NCI-H1694 treated with DMSO at 0.1 percent for 48 hours (cell line): ENCODE measurements around the gene ZNF223.

ENCODE experiments used
- DNase-seq: peaks from one replicate; lab custom pipeline; 2025; lab: John Stamatoyannopoulos, UW

The ZNF223 gene

DNA sequence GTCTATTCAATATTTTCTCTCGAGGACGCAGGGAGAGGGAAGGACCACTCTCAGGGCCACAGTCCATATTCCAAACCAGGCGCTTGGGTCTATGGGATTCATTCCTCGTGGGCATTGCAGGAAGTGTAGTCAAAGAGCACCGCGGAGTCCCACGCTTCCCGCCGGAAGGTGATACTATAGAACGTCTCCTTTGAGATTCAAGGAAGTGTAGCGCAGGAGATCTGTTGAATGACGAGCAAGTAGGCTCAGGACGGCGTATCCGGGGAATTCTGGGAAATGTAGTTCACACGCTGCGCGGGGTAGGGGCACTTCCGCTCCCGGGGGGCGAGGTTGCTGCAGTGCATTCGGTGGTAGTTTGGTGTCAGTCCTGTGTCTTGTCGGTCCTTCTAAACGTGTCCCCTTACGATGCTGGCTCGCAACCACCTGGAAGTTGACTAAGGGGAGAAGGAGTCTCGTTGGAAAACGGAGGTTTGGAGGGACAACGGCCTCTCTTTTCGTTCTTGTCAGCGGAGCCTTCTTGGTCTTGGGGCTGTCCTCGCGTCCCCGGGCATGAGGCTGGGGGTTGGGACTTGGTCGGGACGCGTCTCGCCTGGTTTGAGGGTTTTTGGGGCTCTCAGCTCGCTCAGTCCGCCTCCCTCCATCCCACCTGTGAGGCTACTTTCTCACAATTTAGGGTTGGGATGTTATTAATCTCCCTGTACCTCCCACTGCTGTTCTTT lies 20.1 kb downstream of the ZNF223 start, which contains the start of gene ZNF284:
Gene ZNF284 (plus strand): TSS at position 336 of the 719 bp plus-strand sequence. CDS start 4,231 bp downstream, outside the sequence.
- DNase-seq: peak; percentile 80

DNA sequence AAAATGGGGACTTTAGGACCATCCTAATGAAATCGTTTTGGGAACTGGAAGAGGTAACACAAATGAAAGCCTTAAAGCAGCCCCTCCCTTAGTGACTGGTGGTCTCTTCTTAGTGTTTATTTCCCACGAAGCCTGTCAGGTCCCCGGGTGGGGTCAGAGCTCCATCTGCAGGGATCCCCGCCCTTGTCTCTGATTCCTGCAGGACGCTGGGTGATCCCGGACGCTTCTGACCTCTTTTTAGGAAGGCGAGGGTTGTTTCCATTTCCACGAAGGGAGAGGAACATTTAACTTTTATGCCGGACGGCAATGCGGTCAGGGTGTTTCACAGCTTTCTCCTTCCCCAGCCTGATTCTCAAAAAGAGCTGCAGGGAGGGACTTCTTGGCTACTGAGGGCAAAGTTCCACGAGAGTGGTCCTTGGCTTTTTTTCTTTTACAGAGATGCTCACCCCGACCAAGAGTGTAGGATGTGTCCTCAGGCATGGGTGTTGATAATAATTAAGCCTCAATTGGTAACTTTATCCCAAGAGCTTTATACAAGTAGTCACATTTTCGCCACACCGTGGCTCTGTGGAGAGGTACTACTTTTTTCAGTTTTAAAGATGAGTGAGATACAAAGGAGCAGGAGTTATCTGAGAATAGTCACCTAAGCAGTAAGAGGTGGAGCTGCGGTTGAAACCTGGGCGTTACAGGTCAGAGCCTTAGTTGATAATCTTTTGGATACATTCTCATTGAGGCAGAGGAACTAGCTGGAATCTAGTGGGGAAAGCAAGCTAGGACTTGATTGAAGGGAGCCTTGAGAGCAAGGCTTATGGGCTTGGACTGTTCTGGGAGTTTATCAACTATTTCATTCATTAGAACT lies 20.9 kb downstream of the ZNF223 start:
- no peak for DNase-seq

DNA sequence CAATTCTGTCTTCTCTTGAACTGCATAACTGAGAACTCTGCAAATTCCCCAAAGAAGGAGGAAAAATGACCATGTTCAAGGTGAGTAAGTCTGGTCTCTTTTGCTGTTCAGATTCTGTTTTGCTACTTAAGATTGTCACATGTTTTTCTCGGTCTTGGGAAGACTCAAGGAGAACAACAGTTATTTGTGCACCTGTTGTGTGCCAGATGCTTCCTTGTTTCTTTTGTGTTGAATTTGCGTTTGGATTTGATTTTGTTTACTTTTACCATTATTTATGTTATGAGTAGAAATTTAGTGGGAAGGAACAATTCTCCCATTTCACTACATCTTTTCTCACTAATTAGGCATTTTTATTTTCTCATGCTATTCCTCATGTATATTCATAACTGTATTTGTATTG lies 24.5 kb downstream of the ZNF223 start:
- no peak for DNase-seq

DNA sequence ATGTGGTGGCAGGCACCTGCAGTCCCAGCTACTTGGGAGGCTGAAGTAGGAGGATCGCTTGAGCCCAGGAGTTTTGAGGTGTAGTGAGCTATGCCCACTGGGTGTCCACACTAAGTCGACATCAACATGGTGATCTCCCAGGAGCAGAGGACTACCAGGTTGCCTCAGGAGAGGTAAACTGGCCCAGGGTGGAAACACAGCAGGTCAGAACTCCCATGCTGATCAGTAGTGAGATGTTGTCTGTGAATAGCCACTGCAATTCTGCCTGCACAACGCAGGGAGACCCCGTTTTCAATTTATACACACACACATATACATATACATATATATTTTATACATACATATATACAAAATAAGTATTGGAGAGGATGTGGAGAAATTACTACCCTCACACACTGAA lies 40.3 kb downstream of the ZNF223 start:
- DNase-seq: no peak

DNA sequence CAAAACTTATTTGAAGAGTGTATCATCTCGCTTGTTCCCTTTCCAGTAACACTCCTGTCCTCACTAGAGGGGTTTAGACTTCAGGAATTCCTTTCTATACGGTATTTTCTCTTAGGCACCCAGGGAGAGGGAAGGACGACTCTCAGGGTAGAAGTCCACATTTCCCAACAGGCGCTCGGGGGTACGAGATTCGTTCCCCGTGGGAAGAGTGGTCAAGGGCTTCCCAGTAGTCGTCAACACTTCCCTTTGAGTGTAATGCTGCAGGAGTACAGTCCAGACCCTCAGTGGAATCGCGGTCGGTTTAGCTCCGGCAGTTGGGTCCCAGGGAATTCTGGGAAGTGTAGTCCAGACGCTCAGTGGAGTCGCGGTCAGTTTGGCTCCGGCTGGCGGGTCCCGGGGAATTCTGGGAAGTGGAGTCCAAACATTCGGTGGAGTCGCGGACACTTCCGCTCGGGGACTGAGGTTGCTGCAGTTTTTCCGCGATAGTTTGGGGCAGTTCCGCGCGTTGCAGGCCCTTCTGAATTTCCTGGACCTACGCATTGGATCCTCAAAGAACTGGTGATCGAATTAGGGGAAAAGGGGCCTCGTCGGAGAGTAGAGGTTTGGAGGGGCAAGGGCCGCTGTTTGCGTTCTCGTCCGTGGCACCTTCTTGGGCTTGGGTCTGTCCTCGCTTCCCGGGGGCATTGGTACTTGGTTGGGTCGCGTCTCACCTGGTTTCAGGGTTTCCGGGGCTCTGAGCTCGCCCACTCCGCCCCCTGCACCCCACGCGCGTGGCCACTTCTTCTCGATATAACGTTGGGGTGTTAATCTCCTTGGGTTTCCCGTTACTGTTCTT lies 42.3 kb downstream of the ZNF223 start, which contains the start of gene ZNF224:
Gene ZNF224 (plus strand): TSS at position 431 of the 835 bp plus-strand sequence. CDS start 3,513 bp downstream, outside the sequence.
- DNase-seq: peak; percentile 85

DNA sequence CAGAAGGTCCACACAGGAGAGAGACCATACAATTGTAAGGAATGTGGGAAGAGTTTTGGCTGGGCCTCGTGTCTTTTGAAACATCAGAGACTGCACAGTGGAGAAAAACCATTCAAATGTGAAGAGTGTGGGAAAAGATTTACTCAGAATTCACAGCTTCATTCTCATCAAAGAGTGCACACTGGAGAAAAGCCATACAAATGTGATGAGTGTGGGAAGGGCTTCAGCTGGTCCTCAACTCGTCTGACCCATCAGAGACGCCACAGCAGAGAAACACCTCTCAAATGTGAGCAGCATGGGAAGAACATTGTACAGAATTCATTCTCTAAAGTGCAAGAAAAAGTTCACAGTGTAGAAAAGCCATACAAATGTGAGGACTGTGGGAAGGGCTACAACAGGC lies 55.9 kb downstream of the ZNF223 start:
- DNase-seq: no peak

DNA sequence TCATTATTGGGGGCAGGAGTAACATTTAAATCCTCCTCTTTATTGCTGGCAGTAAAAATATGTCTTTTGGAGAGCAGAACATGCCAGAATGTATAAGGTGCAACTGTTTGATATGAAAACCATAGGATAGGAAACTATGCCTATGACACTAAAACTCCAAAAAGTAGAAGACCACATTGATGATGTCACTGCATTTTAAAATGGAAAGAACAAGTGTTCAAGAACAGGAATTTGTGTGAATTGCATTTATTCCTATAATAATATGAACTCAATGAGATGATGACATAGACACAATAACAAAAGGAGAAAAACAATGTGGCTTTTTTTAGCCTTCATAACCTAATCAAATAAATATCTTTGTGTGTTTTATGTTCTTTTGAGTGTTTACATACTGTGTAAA lies 57.6 kb downstream of the ZNF223 start:
- no peak for DNase-seq

DNA sequence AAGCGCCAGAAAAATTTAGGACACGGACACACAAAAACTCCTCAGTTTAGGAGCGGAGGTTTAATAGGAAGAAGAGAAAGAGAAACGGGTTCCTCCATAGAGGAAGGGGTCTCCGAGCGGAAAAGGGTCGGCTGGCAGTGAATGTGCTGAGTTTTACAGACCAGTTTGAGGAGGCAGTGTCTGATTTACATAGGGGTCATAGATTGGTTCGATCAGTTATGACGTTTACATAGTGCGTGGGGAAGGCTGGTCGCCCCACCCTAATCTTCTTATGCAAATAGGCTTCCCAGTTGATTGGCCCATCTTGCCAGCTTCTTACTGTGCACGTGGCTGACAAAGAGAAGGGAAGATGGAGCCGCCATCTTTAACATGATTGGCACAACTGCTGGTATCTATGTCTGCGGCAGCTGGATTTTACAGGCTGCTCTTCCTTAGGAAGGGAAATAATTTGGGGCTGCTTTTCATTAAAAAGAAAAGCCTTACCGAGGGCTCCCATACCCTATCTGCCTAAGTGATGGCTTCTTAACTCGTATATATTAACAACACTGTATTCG lies 60.2 kb downstream of the ZNF223 start:
- DNase-seq: no peak

DNA sequence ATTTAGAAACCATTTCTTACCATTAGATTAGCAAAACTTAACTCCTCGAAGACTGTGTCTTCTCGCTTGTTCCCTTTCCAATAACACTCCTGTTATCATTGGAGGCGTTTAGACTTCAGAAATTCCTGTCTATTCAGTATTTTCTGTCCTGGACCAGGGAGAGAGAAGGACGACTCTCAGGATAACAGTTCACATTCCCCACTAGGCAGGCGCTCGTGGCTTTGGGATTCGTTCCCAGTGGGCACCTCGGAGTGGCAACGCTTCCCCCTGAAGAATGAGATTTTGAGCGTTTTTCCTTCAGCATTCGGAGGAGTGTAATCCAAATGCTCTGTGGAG lies 60.9 kb downstream of the ZNF223 start:
- DNase-seq: no peak

DNA sequence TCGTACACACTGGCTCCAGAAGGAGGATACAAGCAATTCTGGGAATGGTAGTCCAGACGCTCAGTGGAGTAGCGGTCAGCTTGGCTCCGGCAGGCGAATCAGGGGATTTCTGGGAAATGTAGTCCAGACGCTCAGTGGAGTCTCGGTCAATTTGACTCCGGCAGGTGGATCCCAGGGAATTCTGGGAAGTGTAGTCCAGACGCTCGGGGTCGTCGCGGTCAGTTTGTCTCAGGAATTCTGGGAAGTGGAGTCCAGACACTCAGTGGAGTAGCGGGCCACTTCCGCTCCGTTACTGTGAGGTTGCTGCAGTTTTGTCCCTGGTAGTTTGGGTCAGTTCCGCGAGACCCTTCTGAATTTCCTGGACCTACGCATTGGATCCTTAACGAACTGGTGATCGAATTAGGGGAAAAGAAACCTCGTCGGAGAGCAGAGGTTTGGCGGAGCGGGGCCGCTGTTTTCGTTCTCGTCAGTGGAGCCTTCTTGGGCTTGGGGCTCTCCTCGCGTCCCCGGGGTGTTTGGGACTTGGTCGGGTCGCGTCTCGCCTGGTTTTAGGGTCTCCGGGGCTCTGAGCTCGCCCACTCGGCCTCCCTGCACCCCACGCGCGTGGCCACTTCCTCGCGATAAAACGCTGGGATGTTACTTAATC lies 61.4 kb downstream of the ZNF223 start, which contains the start of gene ZNF225:
Gene ZNF225 (plus strand): TSS at position 262 of the 646 bp plus-strand sequence. CDS start 2,429 bp downstream, outside the sequence.
- peak; percentile 97 for DNase-seq

DNA sequence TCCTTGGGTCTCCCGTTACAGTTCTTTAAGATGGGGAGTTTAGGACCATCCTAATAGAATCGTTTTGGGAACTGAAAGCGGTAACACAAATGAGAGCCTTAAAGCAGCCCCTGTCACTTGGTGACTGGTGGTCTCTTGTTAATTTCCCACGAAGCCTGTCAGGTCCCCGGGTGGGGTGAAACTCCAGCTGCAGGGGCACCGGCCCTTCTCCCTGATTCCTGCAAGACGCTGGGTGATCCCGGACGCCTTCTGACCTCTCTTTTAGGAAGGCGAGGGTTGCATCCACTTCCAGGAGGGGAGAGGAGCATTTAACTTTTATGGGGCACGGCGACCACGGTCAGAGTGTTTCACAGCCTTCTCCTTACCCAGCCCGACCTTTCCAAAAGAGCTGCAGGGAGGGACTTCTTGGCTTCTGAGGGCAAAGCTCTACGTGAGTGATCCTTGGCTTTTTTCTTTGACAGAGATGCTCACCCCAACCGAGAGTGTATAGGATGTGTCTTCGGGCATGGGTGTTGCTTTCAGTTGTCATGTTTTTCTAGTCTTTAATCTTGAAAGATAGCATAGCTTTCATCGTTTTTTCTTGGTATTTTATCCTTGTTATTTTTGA lies 62.1 kb downstream of the ZNF223 start:
- no peak for DNase-seq
